ENCODE measurements around the gene GRM3. TPM values are rescaled to one million over a fixed set of nuclear protein-coding genes. Genes with fewer than 3 reads are reported as not detected.

GRM3 gene
- total RNA-seq, 4 donors from 2014 or later, result not detected

GRCh38 chr7:86653919-86654659 is 10.4 kb downstream of the GRM3 start:
- 56% methylated on average over 9 of the region's 9 CpGs for WGBS
- H3K4me3 ChIP-seq, result peak overlapping the region in 3 of 4 donors; percentile 6 to 24 (median 22)
- intact Hi-C loops (cut with DNase I), result no loop called here

GRCh38 chr7:86657948-86658347 is 14.2 kb downstream of the GRM3 start:
- Histone ChIP-seq H3K27ac (replicated peaks in 1 of 4) (no peak overlapping the region), H3K9me3 (no peaks in the 10 kb centered on the region), H3K4me3 (no peak overlapping the region), H3K27me3 (no peaks in the 10 kb centered on the region), H3K36me3 (no peaks in the 10 kb centered on the region), H3K4me1 (no peaks in the 10 kb centered on the region)
- TF ChIP-seq CTCF (IDR thresholded peaks at IDR 0.05), result no peak
- no peak for TF ChIP-seq POLR2AphosphoS5 (IDR thresholded peaks at IDR 0.05)
- no peak for TF ChIP-seq POLR2A (IDR thresholded peaks at IDR 0.05; ENCODE audit: low read depth)
- intact Hi-C loops (cut with DNase I), result no loop called here
- 77% methylated on average over 2 of the region's 2 CpGs for WGBS
- DNase-seq (ENCODE audit: extremely low spot score), result no peak

More at GRCh38 chr7:86653919-86654659, 10.4 kb downstream of the GRM3 start:
- no peak overlapping the region for H3K27ac ChIP-seq (replicated peaks in 1 of 4)
- no peaks in the 10 kb centered on the region for H3K4me1 ChIP-seq
- H3K27me3 ChIP-seq, result no peaks in the 10 kb centered on the region
- no peaks in the 10 kb centered on the region for H3K9me3 ChIP-seq
- TF ChIP-seq EP300 (IDR thresholded peaks at IDR 0.05), result no peak
- TF ChIP-seq CTCF (IDR thresholded peaks at IDR 0.05), result no peak
- TF ChIP-seq POLR2A (IDR thresholded peaks at IDR 0.05; ENCODE audit: low read depth), result no peak
- TF ChIP-seq POLR2AphosphoS5 (IDR thresholded peaks at IDR 0.05), result no peak
- DNase-seq (ENCODE audit: extremely low spot score), result no peak
- no peaks in the 10 kb centered on the region for H3K36me3 ChIP-seq

- H3K27me3 ChIP-seq, result no peaks in the 10 kb centered on the region
- 82% methylated on average over 3 of the region's 3 CpGs for WGBS
- H3K4me1 ChIP-seq, result no peaks in the 10 kb centered on the region
- H3K4me3 ChIP-seq, result no peak overlapping the region
- H3K27ac ChIP-seq (replicated peaks in 1 of 4), result no peak overlapping the region
- no peaks in the 10 kb centered on the region for H3K9me3 ChIP-seq
- no peak for DNase-seq (ENCODE audit: extremely low spot score)
- intact Hi-C loops (cut with DNase I), result no loop called here
- TF ChIP-seq POLR2AphosphoS5 (IDR thresholded peaks at IDR 0.05) (no peak), EP300 (IDR thresholded peaks at IDR 0.05) (no peak), POLR2A (IDR thresholded peaks at IDR 0.05; ENCODE audit: low read depth) (no peak), CTCF (IDR thresholded peaks at IDR 0.05) (no peak)
- no peaks in the 10 kb centered on the region for H3K36me3 ChIP-seq
Observed at GRCh38 chr7:86660950-86661462, 17.3 kb downstream of the GRM3 start.

GRCh38 chr7:86664486-86664885 is 20.8 kb downstream of the GRM3 start:
- no peaks in the 10 kb centered on the region for H3K9me3 ChIP-seq
- TF ChIP-seq POLR2A (IDR thresholded peaks at IDR 0.05; ENCODE audit: low read depth) (no peak), CTCF (IDR thresholded peaks at IDR 0.05) (no peak)
- no peaks in the 10 kb centered on the region for H3K27me3 ChIP-seq
- H3K36me3 ChIP-seq, result no peaks in the 10 kb centered on the region
- H3K27ac ChIP-seq (replicated peaks in 1 of 4), result no peak overlapping the region
- intact Hi-C loops (cut with DNase I), result no loop called here
- no peak for DNase-seq (ENCODE audit: extremely low spot score)
- no peak overlapping the region for H3K4me3 ChIP-seq
- H3K4me1 ChIP-seq, result no peaks in the 10 kb centered on the region
- 86% methylated on average over 1 of the region's 1 CpG for WGBS

- no peak for DNase-seq (ENCODE audit: extremely low spot score)
- intact Hi-C loops (cut with DNase I), result no loop called here
- Histone ChIP-seq H3K27ac (replicated peaks in 1 of 4) (no peak overlapping the region), H3K36me3 (no peaks in the 10 kb centered on the region), H3K4me1 (no peaks in the 10 kb centered on the region), H3K9me3 (no peaks in the 10 kb centered on the region), H3K4me3 (no peak overlapping the region), H3K27me3 (no peaks in the 10 kb centered on the region)
- TF ChIP-seq EP300 (IDR thresholded peaks at IDR 0.05) (no peak), POLR2AphosphoS5 (IDR thresholded peaks at IDR 0.05) (no peak), POLR2A (IDR thresholded peaks at IDR 0.05; ENCODE audit: low read depth) (no peak), CTCF (IDR thresholded peaks at IDR 0.05) (no peak)
- WGBS, result 84% methylated on average over 5 of the region's 5 CpGs
Observed at GRCh38 chr7:86664991-86665390, 21.3 kb downstream of the GRM3 start.

Data from esophagus muscularis mucosa (tissue), 4 donors.